Activated effector memory CD4-positive, alpha-beta T cell treated with Interleukin-2 at 50 U/mL for 16 hours (primary cell): ENCODE measurements around the gene CLDN5.

Experiments
- DNase-seq: peaks from one replicate; pipeline ENCODE4 v3.0.0-alpha.2; 2020

CLDN5 gene

DNA sequence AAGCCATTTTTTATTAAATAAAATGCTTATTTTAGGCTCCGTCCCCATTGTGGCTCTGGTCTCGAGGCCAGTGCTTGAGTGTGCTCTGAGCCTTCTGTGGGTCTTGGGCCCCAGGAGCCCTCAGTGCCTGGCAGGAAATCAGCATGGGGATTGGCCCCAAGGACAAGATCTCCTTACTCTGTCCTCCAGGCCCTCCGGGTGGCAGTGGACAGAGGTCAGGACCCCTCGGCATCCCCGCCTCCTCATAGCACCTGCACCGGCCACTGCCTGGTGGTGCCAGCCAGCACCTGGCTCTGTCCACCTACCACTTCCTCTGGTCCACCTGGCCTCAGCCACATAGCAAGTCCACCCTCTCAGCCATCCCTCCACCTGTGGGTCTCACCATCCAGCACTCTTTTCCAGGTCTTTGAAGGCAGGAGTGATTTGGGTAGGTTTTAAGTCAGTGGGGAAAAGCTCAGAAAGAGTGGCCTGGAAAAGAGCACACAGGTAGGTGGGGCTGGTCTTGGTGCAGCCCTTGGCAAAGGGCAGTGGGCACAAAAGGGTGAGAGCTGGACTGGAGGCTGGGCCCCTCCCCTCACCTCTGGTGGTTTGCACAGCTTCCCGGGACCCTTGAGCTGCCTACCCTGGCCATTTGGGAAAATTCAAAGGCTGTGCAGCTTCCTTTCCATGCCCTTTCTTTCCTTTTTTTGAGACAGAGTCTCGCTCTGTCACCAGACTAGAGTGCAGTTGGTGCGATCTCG lies 3.5 kb downstream of the CLDN5 start:
- no peak for DNase-seq

GRCh38 chr22:19520007-19520406 lies 4.2 kb downstream of the CLDN5 start:
- DNase-seq, result no peak

- no peak for DNase-seq
These were observed 4.9 kb downstream of the CLDN5 start for GRCh38 chr22:19519041-19519926.

- DNase-seq, result no peak
These were observed 5.6 kb downstream of the CLDN5 start for GRCh38 chr22:19518635-19519034.

DNA sequence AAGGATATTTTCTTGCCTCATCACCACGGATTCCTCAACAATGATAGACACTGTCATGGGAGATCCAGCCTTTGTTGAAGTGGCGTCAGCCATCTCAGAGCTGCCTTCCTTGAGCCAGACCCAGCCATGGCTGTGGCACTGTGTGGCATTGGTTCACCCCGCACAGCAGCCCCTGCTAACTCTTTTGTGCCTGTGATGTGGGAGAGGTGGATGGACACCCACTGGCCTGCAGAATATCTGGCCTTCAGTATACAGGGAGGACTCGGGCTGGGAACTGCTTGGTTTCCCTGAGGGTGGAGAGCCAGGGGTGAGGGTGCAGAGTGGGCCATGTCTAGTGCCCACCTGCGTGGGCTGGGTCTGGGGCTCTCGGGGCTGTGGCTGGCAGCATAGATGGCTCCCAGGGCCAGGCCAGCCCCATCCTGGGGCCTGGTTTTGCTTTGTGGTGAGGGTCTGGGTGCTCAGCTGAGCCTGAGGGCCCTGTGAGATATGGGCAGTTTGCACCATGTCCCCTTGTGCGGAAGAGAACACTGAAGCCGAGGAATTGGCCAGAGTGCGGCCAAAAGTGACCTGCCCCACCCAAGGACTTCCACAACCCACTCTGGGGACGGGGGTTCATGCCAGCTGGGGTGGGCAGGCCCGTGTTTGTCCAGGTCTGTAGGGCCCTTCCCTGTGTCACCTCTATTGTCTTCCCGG lies 6.1 kb downstream of the CLDN5 start:
- no peak for DNase-seq

DNA sequence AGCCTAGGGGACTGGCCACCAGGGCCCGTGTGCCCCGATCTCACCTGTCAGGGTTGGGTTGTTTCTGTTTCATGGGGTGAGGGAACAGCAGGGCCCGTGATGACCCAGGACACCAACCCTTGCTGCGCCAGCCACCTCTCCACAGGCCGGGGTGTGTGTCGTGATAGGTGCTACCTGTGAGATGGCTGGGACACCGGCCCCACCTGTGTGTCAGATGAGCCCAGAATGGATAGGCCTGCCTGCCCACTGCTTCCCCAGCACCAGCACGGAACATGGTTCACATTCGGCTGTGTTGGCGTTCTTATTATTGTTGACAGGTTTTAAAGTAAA lies 7.1 kb downstream of the CLDN5 start:
- DNase-seq, result no peak

DNA sequence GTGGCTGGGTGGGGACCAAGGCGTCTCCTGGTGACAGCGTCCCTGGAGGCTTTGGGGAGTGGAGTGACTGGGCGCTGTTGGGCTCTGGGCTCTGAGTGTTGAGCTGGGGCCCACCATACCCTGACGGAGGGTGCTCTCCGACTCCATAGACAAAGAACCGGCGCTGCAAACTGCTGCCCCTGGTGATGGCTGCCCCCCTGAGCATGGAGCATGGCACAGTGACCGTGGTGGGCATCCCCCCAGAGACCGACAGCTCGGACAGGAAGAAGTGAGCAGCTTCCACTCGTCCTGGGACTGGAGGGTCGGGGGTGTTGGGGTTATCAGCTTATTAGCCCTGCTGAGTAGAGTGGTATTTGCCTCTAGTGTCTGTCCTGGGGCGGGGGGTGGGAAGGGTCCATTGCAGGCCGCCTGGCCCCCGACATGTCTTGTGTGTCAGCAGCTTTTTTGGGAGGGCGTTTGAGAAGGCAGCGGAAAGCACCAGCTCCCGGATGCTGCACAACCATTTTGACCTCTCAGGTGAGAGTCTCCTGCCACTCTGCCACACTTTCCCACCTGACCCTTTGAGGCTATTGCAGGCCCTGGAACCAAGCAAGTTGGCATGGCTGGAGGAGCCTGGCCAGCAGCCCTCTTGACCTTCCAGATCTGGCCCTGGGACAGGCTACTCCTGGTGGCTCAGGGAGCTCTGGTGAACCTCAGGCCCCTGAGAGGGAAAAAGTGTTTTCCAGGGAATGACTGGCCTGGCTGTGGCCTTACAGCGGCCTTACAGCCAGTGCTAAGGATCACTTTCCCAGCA lies 7.6 kb downstream of the CLDN5 start:
- no peak for DNase-seq

GRCh38 chr22:19515654-19516377 lies 8.4 kb downstream of the CLDN5 start:
- no peak for DNase-seq

DNA sequence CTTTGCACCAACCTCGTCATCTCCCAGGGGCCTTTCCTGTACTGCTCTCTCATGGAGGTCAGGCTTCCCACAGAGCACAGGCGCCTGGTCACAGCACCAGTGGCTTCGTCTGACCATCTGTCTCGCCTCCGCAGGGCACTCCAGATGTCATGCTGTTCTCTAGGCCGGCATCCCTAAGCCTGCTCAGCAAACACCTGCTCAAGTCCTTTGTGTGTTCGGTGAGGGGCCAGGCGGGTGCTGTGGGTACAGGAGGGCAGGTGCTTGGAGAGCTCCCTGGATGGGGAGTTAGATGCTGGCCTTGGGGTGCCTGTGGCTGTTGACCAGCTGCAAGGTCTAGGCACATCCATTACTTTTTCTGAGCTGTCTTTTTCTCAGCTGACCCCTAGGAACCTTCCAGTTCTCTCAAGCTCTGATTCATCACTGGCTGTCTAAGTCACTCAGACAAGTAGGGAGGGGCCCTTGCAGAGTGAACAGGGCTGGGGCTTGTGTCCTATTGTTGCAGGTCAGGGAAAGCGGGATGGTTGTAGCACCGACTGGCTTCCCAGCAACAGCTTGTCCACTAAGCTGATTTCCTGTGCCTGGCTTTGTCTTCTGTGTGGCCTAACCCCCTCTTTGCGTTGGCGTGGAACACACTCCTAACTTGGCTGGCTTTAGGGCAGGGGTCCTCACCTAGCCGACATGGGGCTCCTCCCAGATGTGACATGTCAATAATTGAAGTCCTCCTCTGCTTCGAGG lies 9.2 kb downstream of the CLDN5 start:
- DNase-seq, result no peak

GRCh38 chr22:19513823-19514222 lies 10.4 kb downstream of the CLDN5 start:
- DNase-seq, result no peak

DNA sequence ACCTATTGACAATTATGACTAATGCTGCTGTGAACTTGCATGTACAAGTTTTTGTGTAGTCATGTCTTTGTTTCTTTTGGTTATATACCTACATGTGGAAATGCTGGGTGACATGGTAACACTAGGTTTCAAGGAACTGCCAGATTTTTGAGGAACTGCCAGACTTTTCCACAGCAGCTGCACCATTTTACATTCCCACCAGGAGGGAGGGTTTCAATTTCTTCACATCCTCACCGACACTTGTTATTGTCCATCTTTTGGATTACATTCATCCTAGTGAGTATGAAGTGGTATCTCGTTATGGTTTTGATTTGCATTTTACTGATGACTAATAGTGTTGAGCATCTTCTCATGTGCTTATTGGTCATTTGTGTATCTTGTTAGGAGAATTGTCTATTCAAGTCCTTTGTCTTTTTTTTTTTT lies 13.3 kb downstream of the CLDN5 start:
- DNase-seq, result no peak

- no peak for DNase-seq
These were observed 14.3 kb downstream of the CLDN5 start for GRCh38 chr22:19509923-19510322.

DNA sequence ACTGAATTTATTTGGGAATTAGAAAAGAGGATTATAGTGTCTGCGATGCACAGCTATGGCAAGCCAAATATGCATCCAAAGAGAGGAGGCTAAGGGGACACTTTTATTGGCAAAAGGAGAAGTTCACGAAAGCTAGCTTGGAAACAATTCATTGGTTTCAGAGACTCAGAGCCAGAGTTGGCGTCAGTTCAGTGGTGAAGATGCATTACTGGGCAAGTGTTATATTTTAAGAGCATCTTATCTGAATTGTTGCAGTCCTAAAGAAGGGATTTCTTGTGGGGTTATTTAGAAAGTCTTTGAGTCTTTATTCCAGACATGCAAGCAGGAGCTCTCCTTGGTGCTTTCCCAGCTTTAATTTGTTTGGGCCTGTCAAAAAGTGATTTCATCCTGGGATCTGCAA lies 15.0 kb downstream of the CLDN5 start:
- no peak for DNase-seq

- DNase-seq, result no peak
These were observed 16.0 kb downstream of the CLDN5 start for GRCh38 chr22:19508024-19508776.

- no peak for DNase-seq
These were observed 16.7 kb downstream of the CLDN5 start for GRCh38 chr22:19507534-19507861.

DNA sequence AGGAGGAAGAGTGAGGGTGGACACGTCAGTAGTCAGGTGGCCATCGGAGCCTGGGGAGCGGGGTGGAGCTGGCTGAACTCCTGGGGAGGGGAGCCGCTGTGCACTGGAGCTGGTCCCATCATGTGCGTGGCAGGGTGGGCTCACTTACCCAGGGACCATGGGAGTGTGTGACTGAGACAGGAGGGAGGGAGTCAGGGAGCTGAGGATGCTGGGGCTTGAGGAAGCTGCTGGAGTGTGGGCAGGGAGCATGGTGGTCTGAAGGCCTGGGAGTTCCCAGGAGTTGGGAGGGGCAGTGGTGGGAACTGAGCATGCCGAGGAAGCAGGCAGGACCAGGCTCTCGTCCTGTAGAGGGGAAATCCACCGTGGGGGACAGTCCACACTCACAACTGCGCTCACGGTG lies 18.0 kb downstream of the CLDN5 start:
- no peak for DNase-seq

DNA sequence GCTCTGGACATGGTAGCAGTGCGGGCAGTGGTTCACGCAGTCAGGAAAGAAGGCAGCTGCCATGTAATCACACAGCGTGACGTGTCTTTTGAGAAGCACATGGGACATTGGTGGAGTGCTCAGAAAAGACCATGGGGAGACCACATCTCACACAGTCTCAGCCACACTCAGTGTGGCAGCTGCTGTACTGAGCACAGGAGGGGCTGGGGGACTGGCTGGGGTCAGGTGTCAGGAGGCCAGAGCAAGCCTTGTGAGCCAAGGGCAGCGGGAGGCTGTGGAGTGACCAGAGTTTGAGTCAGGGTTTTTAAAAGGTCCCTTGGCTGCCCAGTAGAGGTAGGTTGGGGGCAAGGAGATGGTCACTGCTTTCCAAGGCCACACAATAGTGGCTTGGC lies 18.5 kb downstream of the CLDN5 start:
- no peak for DNase-seq

DNA sequence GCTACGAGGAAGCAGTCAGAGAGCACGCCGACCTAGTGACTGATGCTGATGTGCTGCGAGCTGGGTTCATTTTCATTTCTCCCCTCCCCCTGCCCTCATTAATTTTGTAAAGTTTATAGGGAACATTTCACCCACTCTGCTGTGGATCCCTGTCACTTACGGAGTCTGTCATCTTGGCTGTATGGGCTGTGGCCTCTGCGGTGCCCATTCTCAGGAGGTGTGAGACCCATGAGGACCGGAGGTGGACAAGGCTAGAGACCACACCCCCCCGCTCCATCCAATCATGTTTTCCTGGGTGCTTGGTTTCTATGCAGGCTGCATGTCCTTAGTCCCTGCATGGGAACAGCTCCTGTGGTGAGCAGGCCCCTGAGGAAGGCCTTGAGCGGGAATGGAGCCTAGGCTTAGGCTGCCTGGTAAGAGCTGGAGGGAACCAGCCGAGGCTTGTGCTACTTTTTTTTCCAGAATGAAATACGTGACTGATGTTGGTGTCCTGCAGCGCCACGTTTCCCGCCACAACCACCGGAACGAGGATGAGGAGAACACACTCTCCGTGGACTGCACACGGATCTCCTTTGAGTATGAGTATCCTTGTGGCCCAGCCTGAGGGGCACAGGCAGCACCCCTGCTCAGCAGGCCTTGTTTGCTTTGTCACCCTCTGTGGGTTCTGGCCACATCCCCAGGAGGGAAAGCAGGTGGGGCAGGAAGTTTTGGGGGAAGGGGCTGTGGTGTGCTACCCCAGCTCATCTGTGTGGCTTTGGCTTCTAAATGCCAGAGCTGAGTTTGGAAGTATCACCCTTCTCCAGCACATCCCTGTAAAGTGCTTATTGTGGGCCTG lies 19.1 kb downstream of the CLDN5 start:
- DNase-seq, result no peak

GRCh38 chr22:19503869-19504268 lies 20.3 kb downstream of the CLDN5 start:
- no peak for DNase-seq

DNA sequence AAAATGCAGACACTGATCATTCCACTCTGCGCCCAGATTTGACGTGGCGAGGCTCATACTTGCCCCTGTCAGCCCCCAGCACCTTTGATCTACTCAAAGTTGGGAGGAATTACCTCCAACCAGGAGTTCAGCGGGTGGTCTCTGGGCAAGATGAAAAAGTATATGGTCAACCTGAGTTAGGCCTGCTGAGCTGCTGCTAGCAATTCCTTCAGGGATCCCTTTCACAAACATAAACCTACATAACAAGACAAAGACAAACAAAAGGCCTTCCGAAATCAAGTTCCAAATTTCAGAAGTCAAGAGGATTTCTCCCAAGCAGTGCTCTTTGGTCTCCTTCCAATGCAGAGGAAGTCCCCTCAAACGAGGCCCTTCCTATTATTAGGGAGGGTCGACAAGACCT lies 20.8 kb downstream of the CLDN5 start:
- no peak for DNase-seq
